Peyer's patch (tissue), 4 donors: ENCODE data around the gene MTUS2.

Experiments
- CTCF ChIP-seq, 6 experiments: fragments of 450-650 bp in 4 of 6; fragments of 200-600 bp in 2 of 6; sonication (generic) in 1 of 6; IDR thresholded peaks; one replicate each; pipeline ENCODE4 v1.5.1; 2017 to 2019; ENCODE audit warnings: antibody characterized with exemption in 6 of 6, mild to moderate bottlenecking in 3 of 6, moderate library complexity in 1 of 6
- POLR2A ChIP-seq, 2 donors: fragments of 450-650 bp; IDR thresholded peaks; one replicate each; pipeline ENCODE4 v1.5.1; 2017; ENCODE audit warnings: antibody characterized with exemption in 2 of 2, mild to moderate bottlenecking in 2 of 2, moderate library complexity in 2 of 2

DNA sequence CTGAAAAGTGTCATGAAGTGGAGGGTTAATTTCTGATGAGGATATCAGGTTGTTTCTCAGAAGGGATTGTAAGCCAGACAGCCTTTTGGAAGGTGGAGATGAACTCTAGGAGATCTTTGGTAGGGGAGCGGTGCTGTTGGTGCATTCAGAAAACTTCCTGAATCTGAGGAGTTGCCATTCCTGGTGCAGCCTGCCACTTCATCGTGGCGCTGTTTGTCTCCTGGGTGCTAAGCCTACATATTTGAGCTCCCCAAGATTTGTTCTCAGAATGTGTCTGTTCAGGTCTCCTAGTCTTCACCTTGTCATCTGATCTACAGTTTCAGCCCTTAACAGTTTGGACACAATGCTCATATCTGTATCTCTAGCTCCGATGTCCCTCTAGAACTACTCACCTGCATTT, 285.6 kb downstream of the MTUS2 start:
- peak in 1 of 6 experiments; percentile 13 for TF ChIP-seq CTCF (IDR thresholded peaks at IDR 0.05)
- TF ChIP-seq POLR2A (IDR thresholded peaks at IDR 0.05), result no peak
